Pulmonary artery endothelial cell (primary cell): ENCODE data around the gene ITSN1. TPM values are rescaled to one million over a fixed set of nuclear protein-coding genes. Genes with fewer than 3 reads are reported as not detected.
"Not testable (repeated sequence)": the region's sequence is repeated elsewhere in the genome, so short reads cannot be mapped to it uniquely, and the experiment has no call there.

Experiments used
- DNase-seq: peaks from one replicate; pipeline ENCODE4 v3.0.0-alpha.2; 2011; ENCODE audit warnings: low read depth, low spot score
- total RNA-seq: library from RNA; depleted of rRNA; stranded (reverse); fragments of >200 nt; gene quantifications from 2 replicates; pipeline ENCODE4 v1.2.3, GENCODE V29; 2014

The ITSN1 gene
- total RNA-seq, 1 donor from 2014 or later, result 66.4 TPM

GRCh38 chr21:33729139-33729538 is 86.8 kb downstream of the ITSN1 start:
- not testable (repeated sequence) for DNase-seq

GRCh38 chr21:33729641-33730040 is 87.3 kb downstream of the ITSN1 start:
- DNase-seq, result no peak

DNA sequence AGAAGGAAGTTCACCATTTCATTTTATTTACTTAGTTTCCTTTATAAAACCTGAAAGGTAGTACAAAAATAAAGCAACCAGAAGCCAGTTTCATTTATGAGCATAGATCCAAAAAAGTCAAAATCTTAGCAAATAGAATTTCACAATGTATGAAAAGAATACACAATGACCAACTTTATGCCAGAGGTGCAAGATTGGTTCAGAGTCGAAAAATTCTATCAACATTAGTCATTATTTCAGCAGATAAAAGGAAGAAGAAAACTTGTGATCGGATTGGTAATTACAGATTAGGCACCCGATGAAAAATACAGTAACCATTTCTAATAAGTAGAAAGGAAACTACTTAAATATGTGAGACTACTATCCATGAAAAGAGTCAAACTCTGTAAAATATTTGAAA is 89.1 kb downstream of the ITSN1 start:
- DNase-seq, result no peak

DNA sequence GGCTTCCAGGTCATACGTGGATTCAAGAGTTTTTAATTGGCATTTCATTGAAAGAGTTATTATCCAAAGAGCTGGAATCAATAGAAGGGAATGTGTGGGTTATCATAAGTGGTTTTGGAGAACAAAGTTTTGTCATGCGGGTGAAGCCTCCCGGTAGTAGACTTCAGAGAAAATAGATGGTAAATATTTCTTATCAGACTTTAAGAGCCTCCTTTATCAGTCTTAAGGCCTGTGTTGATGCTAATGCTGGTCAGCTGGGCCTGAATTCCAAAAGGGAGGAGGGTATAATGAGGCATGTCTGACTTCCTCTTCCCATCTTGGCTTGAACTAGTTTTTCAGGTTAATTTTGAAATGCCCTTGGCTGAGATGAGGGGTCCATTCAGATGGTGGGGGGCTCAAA is 89.7 kb downstream of the ITSN1 start:
- no peak for DNase-seq

- DNase-seq, result no peak
Observed at GRCh38 chr21:33733601-33734000, 91.3 kb downstream of the ITSN1 start.

GRCh38 chr21:33734291-33734690 is 92.0 kb downstream of the ITSN1 start:
- DNase-seq, result no peak

DNA sequence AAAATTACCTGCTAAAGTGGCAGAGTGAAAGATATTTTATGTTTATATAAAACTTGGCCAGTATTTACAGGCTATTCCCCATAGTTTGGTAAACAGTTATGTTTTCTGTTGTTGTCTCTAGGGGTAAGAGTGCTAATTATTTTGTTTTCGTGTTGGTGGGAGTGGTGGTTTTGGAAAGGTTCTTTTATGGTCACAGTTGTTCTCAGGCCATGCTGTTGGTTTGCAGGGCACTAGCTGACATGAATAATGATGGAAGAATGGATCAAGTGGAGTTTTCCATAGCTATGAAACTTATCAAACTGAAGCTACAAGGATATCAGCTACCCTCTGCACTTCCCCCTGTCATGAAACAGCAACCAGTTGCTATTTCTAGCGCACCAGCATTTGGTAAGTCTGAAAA is 92.5 kb downstream of the ITSN1 start:
- DNase-seq, result no peak

DNA sequence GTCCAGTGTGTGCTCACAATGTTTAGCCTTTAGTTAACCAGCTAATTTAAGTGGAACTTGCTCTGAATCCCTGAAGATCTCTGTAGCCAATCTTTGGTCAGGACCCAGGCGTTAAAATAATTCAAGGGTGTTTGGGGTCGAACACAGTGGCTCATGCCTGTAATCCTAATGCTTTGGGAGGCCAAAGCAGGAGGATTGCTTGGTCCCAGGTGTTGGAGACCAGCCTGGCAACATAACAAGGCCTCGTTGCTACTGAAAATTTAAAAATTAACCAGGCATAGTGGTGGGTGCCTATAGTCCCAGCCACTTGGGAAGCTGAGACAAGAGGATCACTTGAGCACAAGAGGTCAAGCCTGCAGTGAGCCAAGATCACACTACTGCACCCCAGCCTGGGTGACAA is 94.3 kb downstream of the ITSN1 start:
- DNase-seq, result no peak

DNA sequence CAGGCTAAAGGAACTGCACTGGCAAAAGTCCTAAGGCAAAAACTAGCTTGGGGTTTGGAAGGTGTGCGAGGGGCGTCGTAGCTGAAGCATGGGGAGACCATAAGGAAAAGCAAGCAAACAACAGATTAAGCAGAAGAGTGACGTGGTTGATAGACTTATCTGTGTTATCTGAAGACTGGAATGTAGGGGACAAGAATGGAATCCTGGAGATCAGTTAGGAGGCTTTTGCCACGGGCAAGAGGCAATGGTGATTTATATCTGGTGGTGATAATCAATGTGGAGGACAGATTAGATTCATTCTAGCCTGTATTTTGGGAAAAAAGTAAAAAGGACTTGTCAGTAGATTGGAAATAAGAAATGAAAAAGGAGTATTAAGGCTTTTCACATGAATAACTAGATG is 97.4 kb downstream of the ITSN1 start:
- DNase-seq, result no peak

DNA sequence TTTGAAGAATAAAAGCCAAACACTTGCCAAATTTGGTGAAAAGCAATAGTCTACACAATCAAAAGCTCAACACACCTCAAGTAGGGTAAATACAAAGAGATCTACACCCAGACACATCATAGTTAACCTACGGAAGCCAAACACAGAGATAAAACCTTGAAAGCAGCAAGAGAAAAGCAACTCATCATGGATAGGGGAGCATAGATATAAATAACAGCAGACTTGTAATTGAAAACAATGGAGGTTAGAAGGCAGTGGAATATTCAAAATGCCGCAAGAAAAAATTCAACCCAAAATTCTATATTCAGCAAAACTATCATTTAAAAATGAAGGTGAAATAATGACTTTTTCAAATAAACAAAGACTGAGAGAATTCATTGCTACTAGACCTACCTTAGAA is 105.1 kb downstream of the ITSN1 start:
- DNase-seq, result no peak

- no peak for DNase-seq
Observed at GRCh38 chr21:33748903-33749302, 106.6 kb downstream of the ITSN1 start.

DNA sequence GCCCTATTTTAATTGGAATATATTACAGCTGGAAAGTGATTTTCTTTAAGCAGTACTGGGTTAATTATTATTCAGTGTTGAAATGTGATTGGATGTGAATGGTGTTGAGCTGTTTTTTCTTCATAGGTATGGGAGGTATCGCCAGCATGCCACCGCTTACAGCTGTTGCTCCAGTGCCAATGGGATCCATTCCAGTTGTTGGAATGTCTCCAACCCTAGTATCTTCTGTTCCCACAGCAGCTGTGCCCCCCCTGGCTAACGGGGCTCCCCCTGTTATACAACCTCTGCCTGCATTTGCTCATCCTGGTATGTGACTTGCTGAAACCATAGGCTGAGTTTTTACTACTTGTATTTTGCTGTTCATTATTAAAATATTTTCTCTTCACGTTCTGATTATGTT is 107.7 kb downstream of the ITSN1 start:
- no peak for DNase-seq

- DNase-seq, result no peak
Observed at GRCh38 chr21:33751120-33751519, 108.8 kb downstream of the ITSN1 start.

- DNase-seq, result no peak
Observed at GRCh38 chr21:33751533-33751932, 109.2 kb downstream of the ITSN1 start.

- DNase-seq, result no peak
Observed at GRCh38 chr21:33752260-33752659, 110.0 kb downstream of the ITSN1 start.

- no peak for DNase-seq
Observed at GRCh38 chr21:33753886-33754285, 111.6 kb downstream of the ITSN1 start.

DNA sequence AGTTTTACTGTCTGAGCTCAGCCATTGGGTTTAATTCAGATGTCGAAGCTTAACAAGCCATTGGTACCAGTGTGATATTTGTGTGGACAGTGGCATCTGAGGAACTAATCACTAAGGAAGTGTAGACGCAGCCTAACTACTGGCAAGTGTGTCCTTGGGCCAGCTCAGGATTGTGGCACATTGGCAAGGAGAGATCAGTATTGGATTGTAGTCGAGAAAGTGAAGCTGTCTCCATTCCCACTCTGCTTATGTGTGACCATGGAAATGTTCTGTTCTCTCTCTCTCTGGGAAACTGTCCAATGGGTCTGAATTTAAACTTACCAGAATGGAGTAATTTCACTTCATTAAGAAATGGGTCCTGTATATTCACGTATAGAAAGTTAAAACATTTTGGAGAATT is 112.2 kb downstream of the ITSN1 start:
- no peak for DNase-seq

DNA sequence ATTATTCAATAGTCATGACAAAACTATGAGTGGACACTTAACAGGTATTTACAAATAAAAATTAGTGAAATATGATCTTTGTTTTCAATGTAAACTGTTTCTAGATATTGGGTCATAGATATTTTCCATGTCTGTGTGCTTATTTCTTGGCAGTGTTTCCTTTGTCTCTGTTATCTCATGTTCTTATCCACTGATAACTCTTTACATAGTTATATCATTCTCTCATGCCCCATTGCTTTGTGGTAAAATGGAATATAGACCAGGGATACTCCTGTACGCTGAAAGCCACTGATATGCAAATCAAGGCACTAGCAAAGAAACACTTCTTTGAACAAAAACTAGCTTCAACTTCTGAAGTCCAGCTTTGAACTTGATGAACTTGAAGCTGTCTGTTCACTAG is 113.1 kb downstream of the ITSN1 start:
- DNase-seq, result no peak

- peak; percentile 19 for DNase-seq
Observed at GRCh38 chr21:33760641-33761440, 118.5 kb downstream of the ITSN1 start.

GRCh38 chr21:33761441-33762036 is 119.2 kb downstream of the ITSN1 start:
- peak; percentile 97 for DNase-seq

- peak; percentile 5 for DNase-seq
Observed at GRCh38 chr21:33762803-33763581, 120.7 kb downstream of the ITSN1 start.

GRCh38 chr21:33763582-33763899 is 121.2 kb downstream of the ITSN1 start:
- no peak for DNase-seq

DNA sequence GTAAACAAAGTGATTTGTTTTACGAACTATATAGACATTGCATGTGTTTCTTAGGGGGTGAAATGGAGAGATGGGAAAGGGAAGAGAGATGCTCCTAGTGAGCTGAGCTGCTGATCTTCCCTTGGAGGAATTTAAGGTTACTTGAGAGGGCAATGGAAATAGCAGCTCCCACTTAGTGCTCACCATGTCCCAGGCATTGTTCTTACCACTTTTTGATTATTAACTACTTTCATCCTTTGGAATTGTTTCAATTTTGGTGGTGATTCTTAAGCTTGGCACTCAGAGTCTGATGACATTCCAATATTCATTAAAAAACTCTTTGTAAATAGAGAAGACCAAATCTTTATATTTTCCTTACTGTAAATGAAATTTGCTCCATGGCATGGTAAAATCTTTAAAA is 124.9 kb downstream of the ITSN1 start:
- DNase-seq, result no peak
